ENCODE data around the gene ZC3HAV1L.

GRCh38 chr7:139033346-139034114 lies 2.3 kb downstream of the ZC3HAV1L start:
- TF ChIP-seq POLR2A (IDR thresholded peaks at IDR 0.05) (no peak), CTCF (IDR thresholded peaks at IDR 0.05) (no peak)
